Measurements from ENCODE around the gene FJX1. TPM values are rescaled to one million over a fixed set of nuclear protein-coding genes. Genes with fewer than 3 reads are reported as not detected.

Gene FJX1
- total RNA-seq, 2 donors from 2014 or later = 0.55 to 1.8 TPM

Other genes with a start within 250 kb of the FJX1 start
- under 1 TPM in 1 of 2 donors, not detected in 1; 0.12 TPM for gene SLC1A2, start 198.9 kb upstream of the FJX1 start, total RNA-seq
- gene PAMR1, start 92.8 kb upstream of the FJX1 start, total RNA-seq = not detected
- 10 to 100 TPM; 38.1 to 40.6 TPM for gene TRIM44, start 44.3 kb downstream of the FJX1 start, total RNA-seq

Data from natural killer cell treated with Interleukin-12 subunit alpha and Interleukin-12 subunit beta and Interleukin-15 and Interleukin-18, amount 100 ng/mL, for 72 hours (primary cell).